Right ventricle myocardium inferior (tissue), 1 donor: Measurements from ENCODE around the gene UQCC2. TPM values are rescaled to one million over a fixed set of nuclear protein-coding genes. Genes with fewer than 3 reads are reported as not detected.

ENCODE experiments used
- ATAC-seq: fragments of 200-7000 bp; cut with Tn5 transposase; one replicate; pipeline ENCODE4 v1.9.1; 2020; ENCODE audit warnings: mild to moderate bottlenecking, moderate library complexity
- DNase-seq: peaks from one replicate; pipeline ENCODE4 v3.0.0; 2021; ENCODE audit errors: missing footprints
- intact Hi-C: fragments of 100-400 bp; cut with DNase I; formaldehyde crosslinking; loops from one replicate; pipeline ENCODE4 v1.11.0; 2022
- total RNA-seq: library from RNA; stranded (reverse); fragmentation: NEBNext Ultra II Directional; extraction: Animal tissue kit (Norgen Biotek cat#: 25700); gene quantifications from one replicate; pipeline ENCODE4 v1.2.1, GENCODE V29; 2021
- donor health status: DM: no; HTN: yes; CAD: no; lungs with severe emphysema.

UQCC2 gene
- total RNA-seq, 1 donor from 2014 or later = 215 TPM

GRCh38 chr6:33729059-33729458 is 17.6 kb upstream of the UQCC2 start:
- ATAC-seq = no peak
- intact Hi-C loops = no loop called here
- no peak for DNase-seq

DNA sequence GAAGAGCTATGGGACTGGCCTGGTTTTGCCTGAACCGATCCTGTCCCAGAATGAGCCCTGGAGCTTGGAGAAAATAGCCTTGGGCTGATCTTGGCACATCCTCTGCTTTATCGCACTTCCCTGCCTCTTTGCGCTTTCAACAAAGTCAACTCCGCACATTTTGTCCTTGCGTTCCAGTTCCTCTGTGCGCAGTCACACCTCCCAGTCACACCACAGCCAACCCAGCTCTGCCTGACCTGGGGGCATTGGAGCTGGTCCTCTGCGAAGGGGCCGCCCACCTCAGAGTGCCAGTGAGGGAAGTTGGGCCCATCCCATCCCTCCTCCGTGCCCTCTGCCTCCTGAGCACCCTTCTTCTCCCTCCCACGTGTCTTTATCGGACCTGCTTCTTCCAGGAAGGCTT is 16.9 kb upstream of the UQCC2 start:
- DNase-seq (no peak), ATAC-seq (peak; percentile 72)
- intact Hi-C loops = loop anchor here (1.0 kb wide), 1 partner anchor 18 kb away; the partner anchor contains the start of gene IP6K3

GRCh38 chr6:33727932-33728331 is 16.4 kb upstream of the UQCC2 start:
- intact Hi-C loops = loop anchor here (1.0 kb wide), 1 partner anchor 18 kb away; the partner anchor contains the start of gene IP6K3
- ATAC-seq = peak; percentile 58
- DNase-seq = no peak

- intact Hi-C loops = no loop called here
- no peak for DNase-seq
- no peak for ATAC-seq
These were observed 15.6 kb upstream of the UQCC2 start for GRCh38 chr6:33727126-33727525.

- intact Hi-C loops = no loop called here
- DNase-seq (no peak), ATAC-seq (no peak)
These were observed 15.2 kb upstream of the UQCC2 start for GRCh38 chr6:33726696-33727095.

DNA sequence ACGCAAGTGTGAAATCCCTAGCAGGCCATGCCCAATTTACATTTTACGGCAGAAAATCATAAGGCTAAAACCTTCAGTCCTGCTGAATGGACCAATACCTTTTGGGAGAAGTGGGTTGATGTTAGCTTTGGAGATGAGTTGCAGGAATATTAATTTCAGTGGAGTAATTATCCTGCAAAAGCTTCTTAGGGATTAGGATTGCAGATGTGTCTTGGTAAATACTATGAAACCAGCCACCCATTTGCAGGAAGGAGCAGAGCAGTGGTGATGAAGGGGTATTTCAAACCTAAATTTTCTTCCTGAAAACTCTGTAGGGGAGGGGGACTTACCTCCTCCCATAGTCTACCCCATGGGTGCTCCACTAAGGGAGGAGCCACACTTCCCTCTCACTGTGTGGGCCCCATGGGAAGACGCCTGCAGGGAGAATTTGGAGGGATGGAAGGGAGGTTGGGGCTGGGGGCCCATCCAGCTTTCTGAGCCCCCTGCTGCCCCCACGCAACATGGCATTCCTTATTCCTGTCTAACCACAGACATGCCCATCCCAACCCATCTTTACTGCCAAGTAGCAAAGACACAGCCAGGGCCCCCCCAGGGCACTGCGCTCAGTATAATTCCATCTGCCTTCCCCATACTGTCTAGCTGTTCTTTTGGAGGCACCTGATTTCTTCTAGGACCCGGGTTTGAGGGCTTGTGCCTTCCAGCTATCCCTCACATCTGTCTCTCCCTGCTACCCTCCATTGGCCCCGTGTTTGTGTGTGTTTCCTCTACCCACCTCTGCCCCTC is 14.6 kb upstream of the UQCC2 start:
- DNase-seq (no peak), ATAC-seq (no peak)
- intact Hi-C loops = no loop called here

DNA sequence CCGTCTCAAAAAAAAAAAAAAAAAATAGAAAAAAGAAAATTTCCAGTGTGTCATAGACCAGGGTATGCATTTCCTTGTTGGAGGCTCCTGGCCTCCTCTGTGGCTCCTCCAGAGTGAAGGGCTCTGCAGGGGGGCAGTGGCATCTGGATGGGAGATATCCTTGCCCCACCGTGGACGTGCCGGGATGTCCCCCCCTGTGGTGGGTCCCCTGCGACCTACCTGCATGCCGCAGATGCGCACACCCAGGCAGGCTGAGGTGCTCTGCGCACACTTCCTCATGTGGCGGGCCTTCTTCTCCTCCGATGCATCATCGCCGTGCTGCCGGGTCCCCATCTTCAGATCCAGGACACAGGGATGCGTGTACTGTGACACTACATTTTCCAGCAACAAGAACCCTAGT is 13.7 kb upstream of the UQCC2 start:
- ATAC-seq (no peak), DNase-seq (no peak)
- intact Hi-C loops = no loop called here

DNA sequence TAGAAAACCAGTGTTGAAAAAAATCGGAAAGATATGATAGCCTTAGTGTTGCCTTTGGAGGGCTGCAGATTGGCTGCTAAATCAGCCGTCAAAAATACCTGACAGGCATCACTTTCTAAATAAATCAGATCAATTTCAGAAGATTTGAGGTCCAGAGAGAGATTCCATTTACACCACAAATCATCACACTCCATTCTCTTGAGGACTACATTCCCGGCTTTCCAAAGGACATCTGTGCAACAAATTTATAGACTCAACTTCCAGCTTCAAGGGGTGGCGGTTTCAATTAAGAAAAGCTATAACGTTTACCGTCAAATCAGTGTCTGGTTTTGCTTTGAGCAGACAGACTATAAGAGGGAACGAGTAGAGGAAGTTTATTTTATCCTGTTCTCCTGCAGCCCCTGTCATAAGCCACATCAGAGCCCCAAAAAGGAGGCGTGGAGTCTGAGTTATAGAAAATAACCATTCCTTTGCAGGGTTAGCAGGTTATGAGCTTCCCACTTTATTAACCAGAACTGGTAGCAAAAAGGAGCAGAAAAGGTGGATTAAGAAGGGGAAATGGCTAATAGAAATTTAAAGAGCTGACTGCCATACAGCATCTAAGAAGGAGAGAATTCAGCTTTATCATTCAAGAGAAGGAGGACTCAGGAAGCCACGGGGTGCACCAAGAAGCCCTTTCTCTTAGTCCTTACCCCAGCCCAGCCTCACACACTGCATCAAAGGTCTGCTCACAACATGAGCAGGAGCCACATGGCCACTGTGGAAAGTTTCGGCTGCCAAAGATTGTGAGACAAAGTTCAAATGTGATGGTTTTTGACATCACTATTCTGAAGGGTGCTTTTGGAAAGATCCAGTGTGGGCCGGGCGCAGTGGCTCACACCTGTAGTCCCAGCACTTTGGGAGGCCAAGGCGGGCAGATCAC is 12.9 kb upstream of the UQCC2 start:
- DNase-seq (no peak), ATAC-seq (no peak)
- intact Hi-C loops = no loop called here

DNA sequence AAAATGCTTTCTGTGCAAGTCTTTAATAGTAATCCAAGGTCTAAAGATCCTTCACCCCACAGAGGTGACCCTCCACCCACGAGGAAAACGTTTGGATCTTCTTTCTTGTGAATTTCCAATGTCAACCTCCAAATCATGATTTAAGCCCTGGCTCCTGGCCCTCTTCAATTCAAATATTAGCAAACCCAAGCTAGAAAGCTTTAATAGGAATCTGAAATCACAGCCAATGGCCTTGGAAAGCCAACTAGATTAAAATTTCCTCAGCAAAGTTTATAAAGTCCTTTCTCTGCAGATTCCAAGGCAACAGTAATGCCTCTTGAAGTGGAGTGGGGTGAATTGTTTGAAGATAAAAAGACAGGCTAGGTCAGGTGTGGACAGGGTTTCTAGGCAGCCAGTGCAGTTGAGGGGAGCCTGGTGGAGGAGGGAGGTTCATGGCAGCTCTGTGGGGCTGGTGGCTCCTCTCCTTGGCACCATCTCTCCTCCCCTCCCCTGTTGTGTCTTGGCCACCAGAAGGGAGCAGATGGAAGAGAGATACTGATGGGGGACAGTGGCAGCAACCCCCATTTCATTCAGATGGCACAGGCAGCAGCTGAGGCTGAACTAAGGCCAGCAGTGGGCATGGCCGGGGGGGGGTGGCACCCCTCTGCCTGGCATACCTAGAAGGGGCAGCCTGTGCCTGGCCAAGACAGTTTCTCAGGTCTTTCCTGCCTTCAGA is 12.0 kb upstream of the UQCC2 start:
- DNase-seq = no peak
- intact Hi-C loops = no loop called here
- no peak for ATAC-seq

DNA sequence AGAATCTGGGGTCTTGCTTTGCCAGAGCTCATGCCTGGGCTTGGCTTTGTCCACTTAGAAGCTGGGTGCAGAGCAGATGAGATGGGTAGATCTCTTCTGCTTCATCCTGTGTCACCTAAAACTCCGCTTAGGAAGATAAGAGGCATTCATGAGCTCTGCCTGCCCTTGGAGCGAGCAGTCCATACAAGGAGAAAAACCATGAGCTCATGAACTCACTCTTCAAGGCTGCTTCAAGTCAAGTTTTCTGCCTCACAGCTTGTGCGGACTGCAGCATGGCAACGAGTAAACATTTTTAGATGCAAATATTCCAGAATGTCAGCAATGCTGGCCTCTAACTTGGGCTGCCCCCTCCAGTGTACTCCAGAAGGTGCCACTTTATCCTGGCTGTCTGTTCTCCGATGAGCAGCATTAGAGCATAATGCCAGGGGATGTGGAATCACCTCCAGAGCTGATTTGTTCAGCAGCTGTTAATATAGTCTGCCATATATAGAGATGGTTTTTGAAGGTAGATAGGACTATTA is 10.7 kb upstream of the UQCC2 start:
- ATAC-seq = peak; percentile 32
- DNase-seq = no peak
- intact Hi-C loops = no loop called here

DNA sequence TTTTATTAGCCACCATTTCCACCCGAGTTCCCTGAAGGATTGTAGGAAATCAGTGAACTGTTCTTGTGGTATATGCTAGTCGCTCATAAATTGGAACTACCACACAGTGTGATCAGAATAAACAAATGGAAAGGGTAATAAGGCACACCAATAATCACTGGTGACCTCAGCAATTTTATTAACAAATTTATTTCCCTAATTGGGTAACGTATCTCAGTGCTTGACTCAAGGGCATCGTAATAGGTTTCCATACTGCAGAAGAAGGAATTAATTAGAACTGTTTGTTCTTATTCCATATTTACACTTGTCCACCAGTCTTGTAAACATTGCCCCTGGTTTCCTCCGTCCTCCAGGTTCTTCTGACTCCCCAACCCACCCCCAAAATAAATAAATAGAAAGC is 10.0 kb upstream of the UQCC2 start:
- ATAC-seq (no peak), DNase-seq (no peak)
- intact Hi-C loops = no loop called here

DNA sequence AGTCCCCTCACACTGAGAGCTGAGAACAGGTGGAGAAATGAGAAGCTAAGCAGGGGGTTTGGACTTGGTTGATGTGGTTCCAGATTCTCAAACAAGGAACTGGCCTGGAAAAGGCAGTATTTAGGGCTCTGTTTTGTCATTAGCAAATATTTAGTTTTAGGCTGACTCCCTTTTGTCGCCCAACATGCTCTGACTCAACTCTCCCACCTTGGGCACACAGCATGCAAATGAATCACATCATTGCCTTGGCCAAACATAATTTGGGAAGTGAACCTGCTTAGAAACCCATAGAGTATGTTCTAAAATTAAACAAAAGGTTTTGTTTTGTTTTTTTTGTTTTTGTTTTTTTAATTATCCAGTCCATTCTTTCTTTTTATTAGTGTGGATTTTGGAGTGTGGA is 9.5 kb upstream of the UQCC2 start:
- intact Hi-C loops = no loop called here
- ATAC-seq (no peak), DNase-seq (no peak)

- intact Hi-C loops = no loop called here
- ATAC-seq = no peak
- no peak for DNase-seq
These were observed 8.0 kb upstream of the UQCC2 start for GRCh38 chr6:33719326-33719987.

- ATAC-seq (no peak), DNase-seq (no peak)
- intact Hi-C loops = no loop called here
These were observed 7.2 kb upstream of the UQCC2 start for GRCh38 chr6:33718713-33719112.

GRCh38 chr6:33717934-33718455 is 6.5 kb upstream of the UQCC2 start:
- DNase-seq (no peak), ATAC-seq (peak; percentile 26)
- intact Hi-C loops = no loop called here

DNA sequence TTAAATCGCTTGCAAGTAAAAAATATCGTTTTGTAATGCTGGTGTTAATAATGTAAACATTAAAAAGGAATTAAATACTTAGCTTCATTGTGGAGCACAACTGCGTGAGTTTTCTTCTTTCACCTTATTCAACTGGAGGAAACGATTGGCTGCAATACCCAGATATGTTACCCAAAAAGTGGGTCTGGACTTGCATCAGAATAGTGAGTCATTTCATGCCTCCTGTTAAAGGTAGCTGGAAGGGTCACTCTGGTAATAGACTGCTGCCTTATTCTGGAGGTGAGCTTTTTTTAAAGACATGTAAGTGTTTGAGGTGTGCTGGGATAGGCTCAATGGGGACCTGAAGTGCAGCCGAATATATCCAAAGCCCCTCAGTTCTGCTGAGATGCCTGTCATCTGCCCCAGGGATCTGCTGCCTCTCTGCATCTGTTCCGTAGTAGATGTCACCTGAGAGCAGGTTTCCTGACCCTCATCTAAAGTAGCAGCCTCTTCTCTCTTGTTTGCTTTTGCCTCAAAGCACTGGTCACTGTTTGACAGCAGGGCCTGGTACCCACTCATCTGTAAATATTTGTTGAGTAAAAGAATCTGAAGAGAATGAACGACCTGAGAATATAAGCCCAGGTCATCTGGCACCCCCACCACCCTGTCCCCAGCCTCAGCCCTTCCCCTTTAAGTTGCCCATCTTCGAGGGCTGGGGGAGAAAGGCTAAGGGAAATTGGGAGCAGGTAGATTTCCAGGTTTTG is 5.6 kb upstream of the UQCC2 start:
- DNase-seq (no peak), ATAC-seq (no peak)
- intact Hi-C loops = no loop called here

GRCh38 chr6:33716379-33716778 is 4.9 kb upstream of the UQCC2 start:
- no peak for ATAC-seq
- no peak for DNase-seq
- intact Hi-C loops = no loop called here
